Endothelial cell of umbilical vein (primary cell): ENCODE results near the gene CDKN1C. TPM values are rescaled to one million over a fixed set of nuclear protein-coding genes. Genes with fewer than 3 reads are reported as not detected.

Source experiments
- BruUV-seq: library from RNA; stranded (reverse); fragments of 400-500 nt; replicated peaks from 2 replicates; lab custom pipeline; 2021; lab: Mats Ljungman, UMichigan
- CTCF ChIA-PET: fragments of 300-600, 350-600 bp; sonication (Branson Sonifier 250); formaldehyde crosslinking; loops from one replicate; lab custom pipeline; 2021; ENCODE audit warnings: antibody characterized with exemption, inconsistent platforms; lab: Charles Lee
- POLR2A ChIA-PET: fragments of 300-600, 350-600 bp; sonication (Branson Sonifier 250); formaldehyde crosslinking; loops from one replicate; lab custom pipeline; 2021; ENCODE audit warnings: antibody characterized with exemption, inconsistent platforms; lab: Charles Lee
- DNase-seq: peaks from one replicate; pipeline ENCODE4 v3.0.0-alpha.2; 2011; ENCODE audit warnings: low read depth, low spot score
- FAIRE-seq: peaks from 2 replicates; lab custom pipeline; 2011; peaks lifted over from hg19 to GRCh38; lab: Jason Lieb, UNC
- H2AFZ ChIP-seq: 2 replicates; pipeline ENCODE4 v1.6.0; 2012; ENCODE audit warnings: low read depth, low read length, control low read depth, inconsistent platforms
- H3K27ac ChIP-seq: 2 replicates; pipeline ENCODE4 v1.5.1; 2011; ENCODE audit warnings: low read depth, mild to moderate bottlenecking, control low read depth, low read length, moderate library complexity; ENCODE audit not compliant: insufficient read depth
- H3K27me3 ChIP-seq, 2 experiments: 2 replicates each; pipeline versions ENCODE4 v1.6.0 to v1.6.1; 2011; ENCODE audit warnings: low read length in 2 of 2, mixed read lengths in 1 of 2; ENCODE audit not compliant: control insufficient read depth in 2 of 2, insufficient read depth in 2 of 2
- H3K36me3 ChIP-seq, 2 experiments: 2 replicates in 1 of 2; 3 replicates in 1 of 2; pipeline ENCODE4 v1.5.1; 2011; ENCODE audit warnings: low read length in 2 of 2, mild to moderate bottlenecking in 1 of 2, moderate library complexity in 1 of 2; ENCODE audit not compliant: control insufficient read depth in 2 of 2, insufficient read depth in 2 of 2; ENCODE audit errors: extremely low read depth in 1 of 2
- H3K4me1 ChIP-seq: 3 replicates; pipeline ENCODE4 v1.5.1; 2011; ENCODE audit warnings: mild to moderate bottlenecking, low read length; ENCODE audit not compliant: control insufficient read depth, insufficient read depth; ENCODE audit errors: extremely low read depth
- H3K4me2 ChIP-seq: 2 replicates; pipeline ENCODE4 v1.6.1; 2011; ENCODE audit warnings: low read length, control low read depth, mixed read lengths; ENCODE audit not compliant: insufficient read depth
- H3K4me3 ChIP-seq, 3 experiments: fragments of 200-600 bp in 1 of 3; sonication (generic), shearing (Covaris generic) in 1 of 3; replicated peaks in 1 of 3; 2 replicates each; pipeline ENCODE4 v1.5.1; 2011 to 2016; ENCODE audit warnings: control low read depth in 3 of 3, low read length in 3 of 3, mild to moderate bottlenecking in 2 of 3, inconsistent platforms in 1 of 3, low read depth in 1 of 3, moderate library complexity in 1 of 3; ENCODE audit not compliant: insufficient read depth in 1 of 3
- H3K79me2 ChIP-seq: 2 replicates; pipeline ENCODE4 v1.6.0; 2012; ENCODE audit warnings: low read length, inconsistent platforms; ENCODE audit not compliant: control insufficient read depth, insufficient read depth
- H3K9ac ChIP-seq: replicated peaks from 2 replicates; pipeline ENCODE3; 2011; ENCODE audit warnings: low read length, control low read depth; ENCODE audit not compliant: insufficient read depth; ENCODE audit errors: extremely low read depth
- H3K9me1 ChIP-seq: replicated peaks from 3 replicates; pipeline ENCODE4 v1.6.0; 2011; ENCODE audit warnings: mild to moderate bottlenecking, low read length; ENCODE audit not compliant: control insufficient read depth, insufficient read depth; ENCODE audit errors: extremely low read depth
- H3K9me3 ChIP-seq: replicated peaks from 2 replicates; pipeline ENCODE4 v1.5.1; 2012; ENCODE audit warnings: low read length, inconsistent platforms; ENCODE audit not compliant: control insufficient read depth, insufficient read depth
- H4K20me1 ChIP-seq: replicated peaks from 2 replicates; pipeline ENCODE3; 2011; ENCODE audit warnings: mild to moderate bottlenecking, low read length; ENCODE audit not compliant: control insufficient read depth, insufficient read depth; ENCODE audit errors: extremely low read depth
- CTCF ChIP-seq, 2 donors: IDR thresholded peaks; 1 replicate in 1 of 2; 2 replicates in 1 of 2; pipeline ENCODE4 v1.5.1; 2011; ENCODE audit warnings: low read length in 2 of 2, mild to moderate bottlenecking in 2 of 2, moderate library complexity in 2 of 2, control low read depth in 1 of 2, inconsistent platforms in 1 of 2, low read depth in 1 of 2; ENCODE audit not compliant: insufficient read depth in 1 of 2; ENCODE audit errors: extremely low read depth in 1 of 2
- EZH2 ChIP-seq: IDR thresholded peaks from 2 replicates; pipeline ENCODE4 v1.6.1; 2012; ENCODE audit warnings: borderline replicate concordance, low read depth, mild to moderate bottlenecking, moderate library complexity, low read length, inconsistent platforms; ENCODE audit not compliant: severe bottlenecking
- FOS ChIP-seq: IDR thresholded peaks from 2 replicates; pipeline ENCODE4 v1.6.1; 2011; ENCODE audit warnings: mild to moderate bottlenecking, low read length, moderate library complexity, borderline replicate concordance; ENCODE audit not compliant: insufficient read depth
- GATA2 ChIP-seq: IDR thresholded peaks from 2 replicates; pipeline ENCODE4 v1.7.0; 2011; ENCODE audit warnings: low read depth, mild to moderate bottlenecking, moderate library complexity, mixed read lengths, low read length; ENCODE audit not compliant: insufficient read length, insufficient read depth
- JUN ChIP-seq: IDR thresholded peaks from 2 replicates; pipeline ENCODE4 v1.6.1; 2011; ENCODE audit warnings: borderline replicate concordance, low read depth; ENCODE audit not compliant: insufficient read length, insufficient read depth
- MAX ChIP-seq: IDR thresholded peaks from 2 replicates; pipeline ENCODE4 v1.6.1; 2011; ENCODE audit not compliant: insufficient read depth, insufficient read length
- MYC ChIP-seq: IDR thresholded peaks from one replicate; pipeline ENCODE4 v1.6.1; 2011; ENCODE audit warnings: mild to moderate bottlenecking, low read depth, low read length
- POLR2A ChIP-seq: IDR thresholded peaks from 2 replicates; pipeline ENCODE4 v1.6.1; 2012; ENCODE audit warnings: low read depth, mild to moderate bottlenecking, control low read depth, low read length
- POLR2AphosphoS5 ChIP-seq: IDR thresholded peaks from 2 replicates; pipeline ENCODE4 v1.6.1; 2012; ENCODE audit warnings: low read depth, mild to moderate bottlenecking, control low read depth, low read length, moderate library complexity; ENCODE audit not compliant: insufficient read depth
- dilution Hi-C: fragments of 300-500 bp; cut with MboI; formaldehyde crosslinking; loops from one replicate; pipeline ENCODE4 v1.15.0; 2019; ENCODE audit warnings: low sequenced_read_pairs; ENCODE audit not compliant: extremely low pct_ligation_motif_present
- intact Hi-C: fragments of 100-400 bp; cut with micrococcal nuclease; formaldehyde crosslinking; loops from one replicate; pipeline ENCODE4 v1.10.0; 2022
- polyA plus RNA-seq, 4 experiments: library from polyadenylated mRNA; depleted of rRNA in 3 of 4; stranded (reverse) in 3 of 4; unstranded in 1 of 4; fragments of >200 nt; gene quantifications; 2 replicates each; pipeline versions ENCODE4 v1.2.1 to v1.2.3, GENCODE V29; 2011 to 2012; ENCODE audit warnings: missing spikeins in 1 of 4
- total RNA-seq: library from RNA; stranded (reverse); gene quantifications from 2 replicates; pipeline ENCODE4 v1.2.3, GENCODE V29; 2021

The CDKN1C gene
- total and polyA plus RNA-seq, 2 donors (not counting 3 experiments of a cell fraction or from before 2014, with no cell fraction given): 4.1 to 9.0 TPM

- TF ChIP-seq MYC (no peak), POLR2A (no peak)
- Histone ChIP-seq H4K20me1 (no peaks in the 10 kb centered on the region), H3K27ac (no peak overlapping the region), H3K4me1 (no peaks in the 10 kb centered on the region), H3K9me1 (no peaks in the 10 kb centered on the region), H2AFZ (no peak overlapping the region), H3K79me2 (no peaks in the 10 kb centered on the region), H3K36me3 (no peaks in the 10 kb centered on the region), H3K4me2 (no peak overlapping the region), H3K27me3 (no peaks in the 10 kb centered on the region), H3K4me3 (no peak overlapping the region), H3K9me3 (no peaks in the 10 kb centered on the region), H3K9ac (no peak overlapping the region)
- BruUV-seq: no TSS peak
- POLR2A ChIA-PET: no interaction called here
- intact Hi-C loops (no loop called here), dilution Hi-C loops (no loop called here)
- DNase-seq: no peak
- FAIRE-seq: no peak
- CTCF ChIA-PET: no interaction called here
These were observed 32.2 kb downstream of the CDKN1C start for GRCh38 chr11:2853401-2853800.

GRCh38 chr11:2849994-2850770 is 35.4 kb downstream of the CDKN1C start:
- no peak overlapping the region for H3K4me3 ChIP-seq
- CTCF ChIA-PET: no interaction called here
- POLR2A ChIA-PET: no interaction called here
- H3K9ac ChIP-seq: no peak overlapping the region
- no TSS peak for BruUV-seq
- DNase-seq: no peak
- dilution Hi-C loops (no loop called here), intact Hi-C loops (no loop called here)
- H3K9me1 ChIP-seq: no peaks in the 10 kb centered on the region
- H3K9me3 ChIP-seq: no peaks in the 10 kb centered on the region
- no peaks in the 10 kb centered on the region for H3K79me2 ChIP-seq
- no peak overlapping the region for H2AFZ ChIP-seq
- no peaks in the 10 kb centered on the region for H3K27me3 ChIP-seq
- no peaks in the 10 kb centered on the region for H3K36me3 ChIP-seq
- no peak overlapping the region for H3K4me2 ChIP-seq
- H4K20me1 ChIP-seq: no peaks in the 10 kb centered on the region
- H3K4me1 ChIP-seq: no peaks in the 10 kb centered on the region
- no peak overlapping the region for H3K27ac ChIP-seq
- TF ChIP-seq CTCF (IDR thresholded peaks at IDR 0.05; ENCODE audit: extremely low read depth in 1 of 2, insufficient read depth in 1 of 2, low read depth in 1 of 2, low read length in 2 of 2) (no peak), FOS (no peak), JUN (no peak), MYC (no peak), POLR2A (no peak), GATA2 (no peak), MAX (no peak), POLR2AphosphoS5 (no peak), EZH2 (no peak)
- no peak for FAIRE-seq
